HepG2 (cell line): ENCODE results near the gene GRM8. TPM values are rescaled to one million over a fixed set of nuclear protein-coding genes. Genes with fewer than 3 reads are reported as not detected.

Experiments
- ATAC-seq: fragments of 200-7000 bp; cut with Tn5 transposase; 3 replicates; pipeline ENCODE4 v1.9.1; 2020; ENCODE audit warnings: mild to moderate bottlenecking, moderate library complexity
- BruUV-seq: library from RNA; stranded (reverse); fragments of 400-500 nt; replicated peaks from 2 replicates; lab custom pipeline; 2021; lab: Mats Ljungman, UMichigan
- CTCF ChIA-PET: fragments of 300-600 bp; formaldehyde crosslinking; extraction: SDS; loops from one replicate; lab custom pipeline; 2021; ENCODE audit warnings: low total read pairs, inconsistent platforms, low intra/inter-chr PET ratio; lab: Yijun Ruan, JAX
- POLR2A ChIA-PET: fragments of 350-600 bp; sonication (Branson Sonifier 250); formaldehyde crosslinking; loops from one replicate; lab custom pipeline; 2020; ENCODE audit warnings: antibody characterized with exemption, inconsistent platforms; lab: Yijun Ruan, JAX
- DNase-seq: peaks from one replicate; pipeline ENCODE4 v3.0.0-alpha.2; 2015; ENCODE audit warnings: low spot score
- FAIRE-seq: peaks from 3 replicates; lab custom pipeline; 2011; peaks lifted over from hg19 to GRCh38; lab: Jason Lieb, UNC
- H2AFZ ChIP-seq: one replicate; pipeline ENCODE4 v1.6.1; 2011; ENCODE audit warnings: low read length, inconsistent platforms
- H3K27ac ChIP-seq: fragments of 300-600 bp; 3 replicates; pipeline ENCODE4 v1.8.0; 2011; ENCODE audit warnings: mixed run types, mild to moderate bottlenecking, mixed read lengths, low read length, inconsistent platforms; ENCODE audit not compliant: insufficient read depth; ENCODE audit errors: extremely low read length
- H3K27me3 ChIP-seq, 2 experiments: fragments of 200-600 bp in 1 of 2; 2 replicates in 1 of 2; 3 replicates in 1 of 2; pipeline versions ENCODE4 v1.6.0 to v1.8.0; 2011; ENCODE audit warnings: low read length in 2 of 2, mild to moderate bottlenecking in 2 of 2, moderate library complexity in 2 of 2, inconsistent platforms in 1 of 2; ENCODE audit not compliant: insufficient read depth in 2 of 2, control insufficient read depth in 1 of 2
- H3K36me3 ChIP-seq, 2 experiments: fragments of 200-600 bp in 1 of 2; replicated peaks in 1 of 2; 2 replicates in 1 of 2; 3 replicates in 1 of 2; pipeline versions ENCODE4 v1.5.1 to v1.8.0; 2011; ENCODE audit warnings: low read length in 2 of 2, inconsistent platforms in 1 of 2; ENCODE audit not compliant: insufficient read depth in 2 of 2, control insufficient read depth in 1 of 2
- H3K4me1 ChIP-seq: 2 replicates; pipeline ENCODE4 v1.5.1; 2012; ENCODE audit warnings: low read length, inconsistent platforms; ENCODE audit not compliant: insufficient read depth
- H3K4me2 ChIP-seq: 2 replicates; pipeline ENCODE4 v1.6.0; 2011; ENCODE audit warnings: low read depth, low read length, inconsistent platforms
- H3K4me3 ChIP-seq, 3 experiments: fragments of 200-600 bp in 1 of 3; sonication (generic), shearing (Covaris generic) in 1 of 3; replicated peaks in 1 of 3; 2 replicates each; pipeline ENCODE4 v1.5.1; 2011 to 2016; ENCODE audit warnings: low read length in 3 of 3, inconsistent platforms in 2 of 3, low read depth in 2 of 3, mild to moderate bottlenecking in 2 of 3, control low read depth in 1 of 3, mixed read lengths in 1 of 3; ENCODE audit not compliant: insufficient read depth in 1 of 3
- H3K79me2 ChIP-seq: one replicate; pipeline ENCODE4 v1.6.1; 2011; ENCODE audit warnings: low read length, inconsistent platforms; ENCODE audit not compliant: insufficient read depth
- H3K9ac ChIP-seq: 2 replicates; pipeline ENCODE4 v1.6.0; 2011; ENCODE audit warnings: mild to moderate bottlenecking, low read depth, low read length, inconsistent platforms; ENCODE audit not compliant: insufficient read depth
- H3K9me3 ChIP-seq: 2 replicates; pipeline ENCODE4 v1.5.1; 2012; ENCODE audit warnings: mild to moderate bottlenecking, low read length
- H4K20me1 ChIP-seq: 2 replicates; pipeline ENCODE4 v1.6.0; 2011; ENCODE audit warnings: inconsistent platforms, mild to moderate bottlenecking, low read length, moderate library complexity; ENCODE audit not compliant: insufficient read depth
- BRD4 ChIP-seq: sonication (generic); formaldehyde crosslinking; IDR thresholded peaks from 2 replicates; pipeline ENCODE4 v1.4.0; 2020; ENCODE audit warnings: missing genetic modification reagents
- GATA4 ChIP-seq: sonication (generic); IDR thresholded peaks from 2 replicates; pipeline ENCODE4 v1.6.1; 2016; ENCODE audit warnings: antibody characterized with exemption, low read depth, borderline replicate concordance
- GMEB2 ChIP-seq: IDR thresholded peaks from 2 replicates; pipeline ENCODE4 v1.6.1; 2016; ENCODE audit warnings: missing biosample characterization, missing genetic modification reagents, low read depth
- KDM1A ChIP-seq: IDR thresholded peaks from 2 replicates; pipeline ENCODE4 v1.6.1; 2016; ENCODE audit warnings: missing compliant biosample characterization
- MAZ ChIP-seq, 2 experiments: sonication (generic) in 1 of 2; formaldehyde crosslinking in 1 of 2; IDR thresholded peaks; 2 replicates each; pipeline versions ENCODE4 v1.5.0 to v1.6.1; 2012 to 2020; ENCODE audit warnings: low read depth in 2 of 2, mild to moderate bottlenecking in 2 of 2, borderline replicate concordance in 1 of 2, improper control_type of control experiment in 1 of 2, low read length in 1 of 2, missing genetic modification reagents in 1 of 2, moderate library complexity in 1 of 2
- RERE ChIP-seq: IDR thresholded peaks from 2 replicates; pipeline ENCODE4 v1.6.1; 2016; ENCODE audit warnings: low read depth, missing genetic modification reagents, missing compliant biosample characterization
- RFXAP ChIP-seq: sonication (generic); formaldehyde crosslinking; IDR thresholded peaks from 2 replicates; pipeline ENCODE4 v1.4.0; 2020; ENCODE audit warnings: missing genetic modification reagents, borderline replicate concordance
- RXRA ChIP-seq: sonication (generic); formaldehyde crosslinking; IDR thresholded peaks from 2 replicates; pipeline ENCODE4 v1.5.1; 2020; ENCODE audit warnings: missing genetic modification reagents
- SALL1 ChIP-seq: sonication (generic); formaldehyde crosslinking; IDR thresholded peaks from 2 replicates; pipeline ENCODE4 v1.8.0; 2022; ENCODE audit warnings: mild to moderate bottlenecking, missing genetic modification reagents
- ZNF331 ChIP-seq: sonication (generic); formaldehyde crosslinking; IDR thresholded peaks from 2 replicates; pipeline ENCODE4 v1.4.0; 2020; ENCODE audit warnings: missing genetic modification reagents
- ZNF468 ChIP-seq: sonication (generic); formaldehyde crosslinking; IDR thresholded peaks from 2 replicates; pipeline ENCODE4 v1.8.0; 2022; ENCODE audit warnings: mild to moderate bottlenecking, moderate library complexity, missing genetic modification reagents
- ZNF563 ChIP-seq: sonication (generic); formaldehyde crosslinking; IDR thresholded peaks from 2 replicates; pipeline ENCODE4 v1.8.0; 2022; ENCODE audit warnings: mild to moderate bottlenecking, moderate library complexity, missing genetic modification reagents
- in situ Hi-C: cut with HindIII; loops from 2 replicates; pipeline ENCODE4 v1.10.0; 2017; ENCODE audit warnings: low pct_unique_long_range_greater_than_20kb; ENCODE audit not compliant: extremely low pct_ligation_motif_present
- intact Hi-C: fragments of 100-400 bp; cut with micrococcal nuclease; formaldehyde crosslinking; loops from one replicate; pipeline ENCODE4 v1.10.0; 2022; ENCODE audit not compliant: unreplicated experiment
- polyA plus RNA-seq, 8 experiments: library from polyadenylated mRNA; depleted of rRNA in 3 of 8; stranded (reverse) in 7 of 8; unstranded in 1 of 8; fragments of >200 nt; fragmentation: Illumina TruSeq in 4 of 8; extraction: Trizol in 4 of 8; gene quantifications; 2 replicates each; pipeline versions ENCODE4 v1.2.1 to v1.2.3, GENCODE V29; 2011 to 2016; ENCODE audit warnings: low read depth in 4 of 8, missing spikeins in 1 of 8, mixed read lengths in 1 of 8; ENCODE audit not compliant: insufficient read depth in 1 of 8
- total RNA-seq, 5 experiments: library from RNA; depleted of rRNA; stranded (reverse); fragments of >200 nt; fragmentation: Illumina TruSeq; extraction: Trizol; gene quantifications; 2 replicates each; pipeline ENCODE4 v1.2.3, GENCODE V29; 2016; ENCODE audit warnings: low read depth in 1 of 5
- TF ChIP-seq, protein P1 (sequence below): fragments of 450-650 bp; IDR thresholded peaks from 2 replicates; pipeline ENCODE4 v1.6.1; 2016
- TF ChIP-seq, protein P2 (sequence below): sonication (generic); formaldehyde crosslinking; IDR thresholded peaks from 2 replicates; pipeline ENCODE4 v1.4.0; 2020; ENCODE audit warnings: mild to moderate bottlenecking, low read depth, missing genetic modification reagents

The GRM8 gene
- total and polyA plus RNA-seq, 2 of the 13 experiments (the other 11 are each of a cell fraction or from before 2014, with no cell fraction given), result not detected

- TF ChIP-seq, protein P1, sequence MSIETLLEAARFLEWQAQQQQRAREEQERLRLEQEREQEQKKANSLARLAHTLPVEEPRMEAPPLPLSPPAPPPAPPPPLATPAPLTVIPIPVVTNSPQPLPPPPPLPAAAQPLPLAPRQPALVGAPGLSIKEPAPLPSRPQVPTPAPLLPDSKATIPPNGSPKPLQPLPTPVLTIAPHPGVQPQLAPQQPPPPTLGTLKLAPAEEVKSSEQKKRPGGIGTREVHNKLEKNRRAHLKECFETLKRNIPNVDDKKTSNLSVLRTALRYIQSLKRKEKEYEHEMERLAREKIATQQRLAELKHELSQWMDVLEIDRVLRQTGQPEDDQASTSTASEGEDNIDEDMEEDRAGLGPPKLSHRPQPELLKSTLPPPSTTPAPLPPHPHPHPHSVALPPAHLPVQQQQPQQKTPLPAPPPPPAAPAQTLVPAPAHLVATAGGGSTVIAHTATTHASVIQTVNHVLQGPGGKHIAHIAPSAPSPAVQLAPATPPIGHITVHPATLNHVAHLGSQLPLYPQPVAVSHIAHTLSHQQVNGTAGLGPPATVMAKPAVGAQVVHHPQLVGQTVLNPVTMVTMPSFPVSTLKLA, result no peak
- TF ChIP-seq BRD4 (CRISPR knock-in tag) (no peak), ZNF331 (CRISPR knock-in tag) (no peak)
These were observed 407.4 kb downstream of the GRM8 start (continued) for GRCh38 chr7:126845331-126845730.

GRCh38 chr7:126843883-126844282, 408.9 kb downstream of the GRM8 start:
- no peaks in the 10 kb centered on the region for H3K36me3 ChIP-seq
- no peak overlapping the region for H3K9ac ChIP-seq
- no TSS peak for BruUV-seq
- no peak for FAIRE-seq
- in situ Hi-C loops (no loop called here), intact Hi-C loops (no loop called here)
- no peak for ATAC-seq
- DNase-seq, result no peak
- H3K4me3 ChIP-seq, result no peak overlapping the region
- ChIA-PET CTCF (no interaction called here), POLR2A (no interaction called here)
- H3K27ac ChIP-seq, result no peak overlapping the region
- no peaks in the 10 kb centered on the region for H3K27me3 ChIP-seq
- no peak overlapping the region for H2AFZ ChIP-seq
- H3K4me2 ChIP-seq, result no peak overlapping the region
- H3K9me3 ChIP-seq, result no peaks in the 10 kb centered on the region
- H3K4me1 ChIP-seq, result no peaks in the 10 kb centered on the region
- H3K79me2 ChIP-seq, result no peaks in the 10 kb centered on the region
- no peaks in the 10 kb centered on the region for H4K20me1 ChIP-seq
- TF ChIP-seq ZNF468 (CRISPR knock-in tag) (no peak), RXRA (no peak), GMEB2 (CRISPR knock-in tag) (no peak), KDM1A (no peak), MAZ (IDR thresholded peaks at IDR 0.05; ENCODE audit: borderline replicate concordance, low read depth, low read length) (no peak), MAZ (CRISPR knock-in tag; IDR thresholded peaks at IDR 0.05; ENCODE audit: low read depth) (no peak), ZNF563 (CRISPR knock-in tag) (no peak), RERE (CRISPR knock-in tag) (no peak), GATA4 (no peak), RFXAP (CRISPR knock-in tag) (no peak), SALL1 (CRISPR knock-in tag) (no peak)
- TF ChIP-seq, protein P2, sequence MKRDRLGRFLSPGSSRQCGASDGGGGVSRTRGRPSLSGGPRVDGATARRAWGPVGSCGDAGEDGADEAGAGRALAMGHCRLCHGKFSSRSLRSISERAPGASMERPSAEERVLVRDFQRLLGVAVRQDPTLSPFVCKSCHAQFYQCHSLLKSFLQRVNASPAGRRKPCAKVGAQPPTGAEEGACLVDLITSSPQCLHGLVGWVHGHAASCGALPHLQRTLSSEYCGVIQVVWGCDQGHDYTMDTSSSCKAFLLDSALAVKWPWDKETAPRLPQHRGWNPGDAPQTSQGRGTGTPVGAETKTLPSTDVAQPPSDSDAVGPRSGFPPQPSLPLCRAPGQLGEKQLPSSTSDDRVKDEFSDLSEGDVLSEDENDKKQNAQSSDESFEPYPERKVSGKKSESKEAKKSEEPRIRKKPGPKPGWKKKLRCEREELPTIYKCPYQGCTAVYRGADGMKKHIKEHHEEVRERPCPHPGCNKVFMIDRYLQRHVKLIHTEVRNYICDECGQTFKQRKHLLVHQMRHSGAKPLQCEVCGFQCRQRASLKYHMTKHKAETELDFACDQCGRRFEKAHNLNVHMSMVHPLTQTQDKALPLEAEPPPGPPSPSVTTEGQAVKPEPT (CRISPR knock-in tag), result no peak
